Breast epithelium (tissue), 4 donors: ENCODE data around the gene ASIC1. TPM values are rescaled to one million over a fixed set of nuclear protein-coding genes. Genes with fewer than 3 reads are reported as not detected.

Experiments used
- DNase-seq, 2 donors: peaks; one replicate each; pipeline ENCODE4 v3.0.0-alpha.2; 2019; ENCODE audit warnings: low spot score in 2 of 2
- H3K27ac ChIP-seq, 2 donors: fragments of 200-600 bp; sonication (generic) in 1 of 2; one replicate each; pipeline ENCODE4 v1.5.1; 2016 to 2019; ENCODE audit warnings: mild to moderate bottlenecking in 1 of 2
- H3K27me3 ChIP-seq, 2 donors: fragments of 200-600 bp; sonication (generic) in 1 of 2; one replicate each; pipeline versions ENCODE4 v1.5.1 to v1.6.0; 2017 to 2019; ENCODE audit warnings: control low read depth in 1 of 2, mild to moderate bottlenecking in 1 of 2
- H3K36me3 ChIP-seq: fragments of 200-600 bp; one replicate; pipeline ENCODE4 v1.5.1; 2019
- H3K4me1 ChIP-seq, 2 donors: fragments of 200-600 bp; sonication (generic); one replicate each; pipeline ENCODE4 v1.5.1; 2016 to 2019; ENCODE audit warnings: control low read depth in 1 of 2
- H3K4me3 ChIP-seq, 3 donors: fragments of 200-600 bp; sonication (generic); 1 replicate in 2 of 3; 2 replicates in 1 of 3; pipeline ENCODE4 v1.5.1; 2016 to 2019; ENCODE audit warnings: mild to moderate bottlenecking in 3 of 3, moderate library complexity in 2 of 3
- H3K9me3 ChIP-seq, 2 donors: fragments of 200-600 bp; sonication (generic) in 1 of 2; one replicate each; pipeline ENCODE4 v1.5.1; 2016 to 2019; ENCODE audit warnings: control low read depth in 1 of 2
- POLR2A ChIP-seq: fragments of 450-650 bp; IDR thresholded peaks from one replicate; pipeline ENCODE4 v1.6.1; 2016; ENCODE audit warnings: antibody characterized with exemption, mild to moderate bottlenecking, moderate library complexity
- POLR2AphosphoS5 ChIP-seq, 3 donors: sonication (generic); formaldehyde crosslinking; IDR thresholded peaks; one replicate each; pipeline ENCODE4 v1.6.1; 2017; ENCODE audit warnings: antibody characterized with exemption in 3 of 3
- intact Hi-C: fragments of 100-400 bp; cut with DNase I; formaldehyde crosslinking; loops from one replicate; pipeline ENCODE4 v1.15.1; 2023; ENCODE audit warnings: low total_unique reads
- total RNA-seq, 3 donors: library from RNA; depleted of rRNA; stranded (reverse); fragments of >200 nt; gene quantifications; one replicate each; pipeline ENCODE4 v1.1.0, GENCODE V29; 2016
- TF ChIP-seq, protein P1 (sequence below), 3 donors: fragments of 450-650 bp; IDR thresholded peaks; one replicate each; pipeline ENCODE4 v1.5.1; 2016 to 2017; ENCODE audit warnings: antibody characterized with exemption in 3 of 3, mild to moderate bottlenecking in 3 of 3, moderate library complexity in 3 of 3

The ASIC1 gene
- total RNA-seq, 3 donors from 2014 or later = 0.80 to 0.98 (median 0.88) TPM

DNA sequence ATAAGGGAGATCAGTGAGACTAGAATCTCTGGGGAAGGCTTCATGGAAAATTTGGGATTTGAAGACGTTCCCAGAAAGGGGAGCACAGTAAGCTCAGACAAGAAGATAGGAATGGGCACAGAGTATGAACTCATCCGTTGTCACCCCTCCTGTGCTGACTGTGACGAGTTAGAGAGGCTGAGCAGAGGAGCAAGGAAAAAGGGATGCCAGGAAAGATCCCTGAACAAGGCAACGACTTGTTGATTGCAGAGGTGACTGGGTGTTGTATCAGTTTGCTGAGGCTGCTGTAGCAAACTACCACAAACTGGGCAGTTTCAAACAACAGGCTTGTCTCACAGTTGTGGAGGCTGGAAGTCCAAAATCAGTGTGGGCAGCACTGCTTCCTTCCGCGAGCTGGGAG lies 40.6 kb downstream of the ASIC1 start:
- Histone ChIP-seq H3K27me3 (no peaks in the 10 kb centered on the region), H3K9me3 (no peaks in the 10 kb centered on the region), H3K36me3 (peaks cover 9% of the 10 kb centered on the region), H3K4me3 (no peak overlapping the region), H3K27ac (no peak overlapping the region), H3K4me1 (no peaks in the 10 kb centered on the region)
- no peak for DNase-seq
- TF ChIP-seq, protein P1, sequence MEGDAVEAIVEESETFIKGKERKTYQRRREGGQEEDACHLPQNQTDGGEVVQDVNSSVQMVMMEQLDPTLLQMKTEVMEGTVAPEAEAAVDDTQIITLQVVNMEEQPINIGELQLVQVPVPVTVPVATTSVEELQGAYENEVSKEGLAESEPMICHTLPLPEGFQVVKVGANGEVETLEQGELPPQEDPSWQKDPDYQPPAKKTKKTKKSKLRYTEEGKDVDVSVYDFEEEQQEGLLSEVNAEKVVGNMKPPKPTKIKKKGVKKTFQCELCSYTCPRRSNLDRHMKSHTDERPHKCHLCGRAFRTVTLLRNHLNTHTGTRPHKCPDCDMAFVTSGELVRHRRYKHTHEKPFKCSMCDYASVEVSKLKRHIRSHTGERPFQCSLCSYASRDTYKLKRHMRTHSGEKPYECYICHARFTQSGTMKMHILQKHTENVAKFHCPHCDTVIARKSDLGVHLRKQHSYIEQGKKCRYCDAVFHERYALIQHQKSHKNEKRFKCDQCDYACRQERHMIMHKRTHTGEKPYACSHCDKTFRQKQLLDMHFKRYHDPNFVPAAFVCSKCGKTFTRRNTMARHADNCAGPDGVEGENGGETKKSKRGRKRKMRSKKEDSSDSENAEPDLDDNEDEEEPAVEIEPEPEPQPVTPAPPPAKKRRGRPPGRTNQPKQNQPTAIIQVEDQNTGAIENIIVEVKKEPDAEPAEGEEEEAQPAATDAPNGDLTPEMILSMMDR (IDR thresholded peaks at IDR 0.05) = no peak
- TF ChIP-seq POLR2A = no peak
- no peak for TF ChIP-seq POLR2AphosphoS5 (IDR thresholded peaks at IDR 0.05)
- intact Hi-C loops = no loop called here

DNA sequence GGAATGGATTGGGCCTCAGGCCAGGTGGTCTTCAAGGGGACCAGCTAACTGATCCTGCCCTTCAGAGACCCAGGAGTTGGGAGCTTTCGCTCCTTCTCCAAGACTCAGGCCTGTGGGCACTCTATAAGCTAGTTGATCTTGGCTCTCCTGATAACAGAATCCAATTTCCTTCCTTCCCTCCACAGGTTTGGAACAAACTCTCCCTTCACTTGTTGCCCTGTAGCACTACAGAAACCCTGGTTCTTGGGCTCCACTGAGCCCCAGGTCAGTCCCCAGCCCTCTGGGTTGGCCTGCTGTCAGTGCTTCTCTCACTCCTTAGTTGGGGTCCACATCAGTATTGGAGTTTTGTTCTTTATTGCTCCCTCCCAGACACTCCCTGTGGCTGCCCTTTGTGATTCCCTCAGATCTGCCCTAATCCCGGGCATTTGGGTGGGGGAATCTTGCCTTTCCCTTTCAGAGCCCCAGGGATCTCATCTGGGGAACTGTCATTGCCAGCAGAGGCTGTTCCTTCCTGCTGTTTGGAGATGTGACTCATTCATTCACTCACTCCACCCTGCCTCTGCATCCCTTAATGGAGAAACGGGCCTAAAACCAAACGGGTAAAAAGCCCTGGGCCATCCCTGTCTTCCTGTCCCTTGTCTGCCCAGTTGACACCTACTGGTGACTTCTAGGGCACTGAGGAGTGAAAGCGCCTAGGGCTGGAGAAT lies 42.1 kb downstream of the ASIC1 start:
- Histone ChIP-seq H3K36me3 (peaks cover 9% of the 10 kb centered on the region), H3K4me1 (peaks cover 0 to 11% of the 10 kb centered on the region in 2 donors), H3K27me3 (no peaks in the 10 kb centered on the region), H3K4me3 (no peak overlapping the region), H3K27ac (peak overlapping the region in 1 of 2 donors; percentile 3), H3K9me3 (no peaks in the 10 kb centered on the region)
- TF ChIP-seq POLR2AphosphoS5 (IDR thresholded peaks at IDR 0.05) (no peak), POLR2A (no peak)
- TF ChIP-seq, protein P1 (IDR thresholded peaks at IDR 0.05) = no peak
- intact Hi-C loops = no loop called here
- DNase-seq = no peak

DNA sequence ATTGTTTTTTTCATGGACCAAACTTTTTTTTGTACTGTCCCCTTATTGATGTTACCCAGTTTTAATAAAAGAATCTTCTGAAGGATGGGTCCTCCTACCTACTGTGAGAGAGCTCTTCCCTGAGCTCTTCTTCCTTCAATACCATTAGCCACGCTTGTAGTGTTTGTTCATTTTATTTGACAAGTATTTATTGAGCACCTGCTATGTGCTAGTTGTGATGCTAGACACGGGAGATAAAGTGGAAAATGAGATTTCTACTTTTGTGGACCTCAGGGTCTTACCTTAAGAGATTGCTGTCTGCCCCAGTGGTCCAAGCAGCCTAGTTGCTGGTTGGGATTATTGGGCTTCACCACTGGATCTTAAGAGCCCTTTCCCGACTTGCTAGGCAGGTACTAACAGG lies 43.2 kb downstream of the ASIC1 start:
- TF ChIP-seq POLR2A (no peak), POLR2AphosphoS5 (IDR thresholded peaks at IDR 0.05) (no peak)
- TF ChIP-seq, protein P1 (IDR thresholded peaks at IDR 0.05) = no peak
- H3K36me3 ChIP-seq = peaks cover 9% of the 10 kb centered on the region

DNA sequence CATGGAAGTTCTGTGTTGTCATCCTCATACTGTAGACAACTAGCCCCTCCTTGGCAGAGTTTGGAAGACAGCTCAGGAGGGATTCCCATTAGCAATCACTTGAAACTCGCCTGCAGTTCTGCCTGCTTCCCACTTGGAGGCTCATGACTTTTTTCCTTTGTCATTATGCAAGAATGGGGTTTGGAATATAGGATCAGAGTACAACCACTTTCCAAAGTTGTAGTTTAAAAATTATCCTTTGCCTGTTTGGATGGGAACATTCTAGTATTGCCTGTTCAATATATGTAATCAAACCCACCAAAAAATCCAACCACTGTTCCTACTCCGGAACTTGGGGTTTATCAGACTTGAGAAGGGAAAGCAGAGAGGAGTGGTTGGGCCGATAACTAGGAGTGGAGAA lies 44.3 kb downstream of the ASIC1 start:
- H3K4me1 ChIP-seq = peaks cover 0 to 11% of the 10 kb centered on the region in 2 donors
- no peaks in the 10 kb centered on the region for H3K9me3 ChIP-seq
- H3K27ac ChIP-seq = no peak overlapping the region
- no peak overlapping the region for H3K4me3 ChIP-seq
- TF ChIP-seq POLR2AphosphoS5 (IDR thresholded peaks at IDR 0.05) (no peak), POLR2A (no peak)
- TF ChIP-seq, protein P1 (IDR thresholded peaks at IDR 0.05) = peak in 1 of 3 donors; percentile 36
- peaks cover 4% of the 10 kb centered on the region for H3K36me3 ChIP-seq
- no peaks in the 10 kb centered on the region for H3K27me3 ChIP-seq
- intact Hi-C loops = no loop called here
- DNase-seq = no peak

More for the DNA sequence above, 43.2 kb downstream of the ASIC1 start:
- Histone ChIP-seq H3K27ac (no peak overlapping the region), H3K27me3 (no peaks in the 10 kb centered on the region), H3K4me3 (no peak overlapping the region), H3K9me3 (no peaks in the 10 kb centered on the region), H3K4me1 (peaks cover 0 to 11% of the 10 kb centered on the region in 2 donors)
- no peak for DNase-seq
- intact Hi-C loops = no loop called here

DNA sequence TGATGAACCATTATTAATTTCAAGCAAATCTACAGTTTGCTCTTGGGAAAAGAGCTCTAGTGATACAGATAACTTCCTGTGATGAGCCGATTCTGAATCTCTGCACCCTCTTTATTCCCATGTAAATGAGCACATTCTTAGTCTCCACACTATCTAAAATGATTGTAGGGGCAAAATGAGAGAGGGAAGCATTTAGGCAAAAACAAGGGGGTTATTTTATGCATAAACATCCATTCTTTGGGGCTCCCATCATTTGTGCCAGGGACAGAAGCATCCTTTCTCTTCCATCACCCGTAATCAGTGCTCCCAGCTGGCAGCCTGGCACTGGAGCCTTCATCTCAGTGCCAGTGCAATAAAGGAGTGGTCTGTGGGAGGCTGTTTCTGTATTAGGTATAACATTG lies 44.7 kb downstream of the ASIC1 start:
- DNase-seq = no peak
- H3K9me3 ChIP-seq = no peaks in the 10 kb centered on the region
- intact Hi-C loops = no loop called here
- no peaks in the 10 kb centered on the region for H3K27me3 ChIP-seq
- peaks cover 0 to 11% of the 10 kb centered on the region in 2 donors for H3K4me1 ChIP-seq
- no peak overlapping the region for H3K27ac ChIP-seq
- no peak overlapping the region for H3K4me3 ChIP-seq
- TF ChIP-seq POLR2AphosphoS5 (IDR thresholded peaks at IDR 0.05) (no peak), POLR2A (no peak)
- no peaks in the 10 kb centered on the region for H3K36me3 ChIP-seq
